ENCODE data around the gene GDF9.

- TF ChIP-seq, protein P1, sequence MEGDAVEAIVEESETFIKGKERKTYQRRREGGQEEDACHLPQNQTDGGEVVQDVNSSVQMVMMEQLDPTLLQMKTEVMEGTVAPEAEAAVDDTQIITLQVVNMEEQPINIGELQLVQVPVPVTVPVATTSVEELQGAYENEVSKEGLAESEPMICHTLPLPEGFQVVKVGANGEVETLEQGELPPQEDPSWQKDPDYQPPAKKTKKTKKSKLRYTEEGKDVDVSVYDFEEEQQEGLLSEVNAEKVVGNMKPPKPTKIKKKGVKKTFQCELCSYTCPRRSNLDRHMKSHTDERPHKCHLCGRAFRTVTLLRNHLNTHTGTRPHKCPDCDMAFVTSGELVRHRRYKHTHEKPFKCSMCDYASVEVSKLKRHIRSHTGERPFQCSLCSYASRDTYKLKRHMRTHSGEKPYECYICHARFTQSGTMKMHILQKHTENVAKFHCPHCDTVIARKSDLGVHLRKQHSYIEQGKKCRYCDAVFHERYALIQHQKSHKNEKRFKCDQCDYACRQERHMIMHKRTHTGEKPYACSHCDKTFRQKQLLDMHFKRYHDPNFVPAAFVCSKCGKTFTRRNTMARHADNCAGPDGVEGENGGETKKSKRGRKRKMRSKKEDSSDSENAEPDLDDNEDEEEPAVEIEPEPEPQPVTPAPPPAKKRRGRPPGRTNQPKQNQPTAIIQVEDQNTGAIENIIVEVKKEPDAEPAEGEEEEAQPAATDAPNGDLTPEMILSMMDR (conservative IDR thresholded peaks at IDR 0.05; ENCODE audit: low read depth in 2 of 2) = no peak
- no peak for TF ChIP-seq REST (IDR thresholded peaks at IDR 0.05; ENCODE audit: unreplicated experiment)
- no peak for TF ChIP-seq POLR2AphosphoS5 (IDR thresholded peaks at IDR 0.05; ENCODE audit: low read depth)
- TF ChIP-seq EZH2 (IDR thresholded peaks at IDR 0.05; ENCODE audit: low read depth, unreplicated experiment) = no peak
- TF ChIP-seq ZNF331 (CRISPR knock-in tag; IDR thresholded peaks at IDR 0.05; ENCODE audit: low read depth) = no peak
- TF ChIP-seq EZH2phosphoT487 (IDR thresholded peaks at IDR 0.05; ENCODE audit: unreplicated experiment) = no peak
- TF ChIP-seq CREB1 (CRISPR knock-in tag; IDR thresholded peaks at IDR 0.05; ENCODE audit: low read depth) = no peak
- TF ChIP-seq STAT1 (IDR thresholded peaks at IDR 0.05; ENCODE audit: unreplicated experiment) = no peak
- no peak for TF ChIP-seq JUNB (IDR thresholded peaks at IDR 0.05; ENCODE audit: unreplicated experiment)
- TF ChIP-seq NANOG (IDR thresholded peaks at IDR 0.05; ENCODE audit: borderline replicate concordance) = no peak
Observed at GRCh38 chr5:132856011-132856410, 10.3 kb downstream of the GDF9 start.
